Superior temporal gyrus (tissue), 1 donor: ENCODE measurements around the gene ST3GAL3.

ENCODE experiments used
- DNase-seq: peaks from one replicate; pipeline ENCODE4 v3.0.0-alpha.2; 2016; ENCODE audit errors: extremely low spot score

Gene ST3GAL3

DNA sequence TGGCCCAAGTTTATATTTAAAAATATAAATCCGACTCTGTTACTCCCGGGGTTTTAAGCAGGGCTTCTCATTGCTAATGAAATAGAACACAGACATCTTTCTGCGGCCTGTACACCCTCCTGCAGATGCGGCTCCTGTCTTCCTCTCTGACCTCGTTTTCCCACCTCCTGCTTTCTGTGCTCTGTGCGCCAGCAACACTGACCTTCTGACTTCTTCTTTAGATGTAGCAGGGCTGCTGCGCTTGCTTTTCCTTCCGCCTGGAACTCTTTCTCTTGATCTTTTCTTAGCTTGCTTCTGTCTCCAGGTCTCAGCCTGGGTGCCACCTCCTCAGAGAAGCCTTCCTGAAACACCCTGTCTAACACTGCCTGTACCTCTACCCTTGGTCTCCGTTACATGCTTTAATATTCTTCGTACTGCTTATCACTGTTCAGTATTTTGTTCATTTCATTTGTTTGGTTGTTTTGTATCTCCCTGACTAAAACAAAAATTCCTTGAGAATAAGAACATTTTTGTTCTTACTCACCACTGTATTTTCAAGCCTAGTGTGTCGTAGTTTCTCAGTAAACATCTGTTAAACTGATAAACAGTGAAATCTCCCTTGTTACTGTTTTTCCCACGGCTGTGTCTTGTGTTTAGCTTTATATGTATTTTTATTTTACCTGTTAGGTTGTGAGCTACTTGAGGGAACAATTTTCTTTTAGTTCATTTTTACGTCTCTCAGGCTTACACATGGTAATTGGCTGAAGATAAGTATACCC, 79.0 kb downstream of the ST3GAL3 start:
- no peak for DNase-seq

DNA sequence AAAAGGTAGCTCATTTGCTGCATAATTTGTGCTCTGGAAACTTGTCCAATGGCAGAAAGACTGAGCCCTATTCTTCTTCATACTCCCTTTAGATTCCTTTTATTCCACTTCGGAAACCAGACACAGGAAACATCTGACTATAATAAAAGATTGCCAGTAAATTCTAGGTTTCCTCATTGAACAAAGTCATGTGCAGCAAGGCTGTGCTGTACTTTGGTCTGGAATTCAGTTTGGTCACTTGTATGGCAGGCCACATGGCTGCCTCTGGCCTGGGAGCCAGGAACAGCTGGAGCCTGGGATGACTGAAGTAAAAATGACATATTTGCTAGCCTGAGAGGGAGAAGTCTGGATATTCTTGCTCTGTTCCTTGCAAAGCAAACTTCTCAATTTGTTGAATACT, 79.6 kb downstream of the ST3GAL3 start:
- DNase-seq = no peak

DNA sequence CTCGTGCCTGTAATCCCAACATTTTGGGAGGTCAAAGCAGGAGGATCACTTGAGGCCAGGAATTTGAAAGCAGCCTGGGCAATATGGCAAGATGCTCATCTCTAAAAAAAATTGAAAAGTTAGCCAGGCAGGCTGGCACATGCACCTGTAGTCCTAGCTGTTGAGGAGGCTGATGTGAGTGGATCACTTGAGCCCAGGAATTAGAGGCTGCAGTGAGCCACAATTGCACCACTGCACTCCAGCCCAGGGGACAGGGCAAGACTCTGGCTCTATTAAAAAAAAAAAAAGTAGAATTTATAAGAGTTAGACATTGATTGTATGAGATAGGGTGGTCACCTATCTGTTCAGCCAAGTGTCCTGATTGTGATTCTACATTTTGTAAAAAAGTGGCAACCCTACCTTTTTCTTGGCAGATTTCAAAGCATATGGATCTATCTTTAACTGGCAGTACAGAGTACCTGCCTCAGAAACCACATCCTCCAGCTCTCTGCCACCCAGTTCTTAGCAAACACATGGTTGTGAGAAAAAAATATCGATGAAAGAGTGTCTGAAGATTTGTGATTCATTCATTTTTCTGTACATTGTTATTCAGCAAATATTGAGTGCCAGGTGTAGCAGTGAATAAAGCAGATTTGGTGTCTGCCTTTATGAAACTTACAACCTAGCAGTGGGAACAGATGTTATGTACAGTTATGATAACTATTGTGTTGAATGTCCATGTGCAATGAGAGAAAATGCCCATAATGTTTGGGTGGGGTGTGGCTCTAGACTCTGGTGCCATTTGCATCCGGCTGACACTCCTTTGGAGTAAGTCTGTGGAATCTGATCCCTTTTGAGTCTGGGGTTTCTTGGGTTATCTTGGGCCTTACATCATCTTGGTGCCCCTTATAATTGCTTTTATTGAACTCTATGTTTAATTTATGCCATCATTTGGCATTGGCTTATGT, 82.5 kb downstream of the ST3GAL3 start:
- DNase-seq = no peak

DNA sequence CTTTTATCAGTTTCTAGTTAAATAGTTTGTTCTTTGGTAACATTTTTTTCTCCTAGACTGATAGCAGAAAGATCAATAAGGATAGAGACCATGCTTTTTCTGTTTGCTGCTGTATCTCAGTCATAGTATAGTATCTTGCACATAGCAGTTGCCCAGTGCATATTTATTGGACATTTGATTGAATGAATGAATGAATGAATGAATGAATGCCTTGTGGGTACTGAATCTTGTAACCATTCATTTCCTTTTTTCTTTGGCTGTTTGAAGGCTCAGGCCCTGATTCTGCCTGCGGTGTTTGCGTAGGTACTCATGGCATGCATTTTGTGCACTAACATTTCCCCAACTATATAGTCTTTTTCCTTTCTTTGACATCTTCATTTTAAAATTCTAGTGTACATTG, 83.9 kb downstream of the ST3GAL3 start:
- no peak for DNase-seq

DNA sequence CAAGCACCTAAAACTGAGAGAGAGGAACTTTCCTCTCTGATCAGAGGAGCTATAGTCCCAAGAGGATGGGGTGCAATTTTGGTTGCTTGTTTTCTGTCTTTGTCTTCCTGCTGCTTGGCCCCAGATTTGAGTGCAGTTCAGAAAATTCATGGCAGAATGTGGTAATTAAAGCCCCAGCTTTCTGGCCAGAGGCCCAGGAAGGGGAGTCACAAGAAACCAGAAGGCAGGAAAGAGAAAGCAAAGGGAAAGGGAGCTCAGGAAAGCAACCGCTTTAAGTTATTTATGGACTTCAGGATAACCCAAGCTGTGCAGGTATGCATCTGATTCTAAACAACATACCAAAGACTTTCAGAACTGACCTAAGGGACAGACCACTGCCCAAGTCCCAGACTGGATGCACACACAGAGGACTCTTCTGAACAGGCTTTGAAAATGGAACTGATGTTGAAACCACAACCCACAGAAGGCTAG, 88.8 kb downstream of the ST3GAL3 start:
- peak; percentile 18 for DNase-seq

DNA sequence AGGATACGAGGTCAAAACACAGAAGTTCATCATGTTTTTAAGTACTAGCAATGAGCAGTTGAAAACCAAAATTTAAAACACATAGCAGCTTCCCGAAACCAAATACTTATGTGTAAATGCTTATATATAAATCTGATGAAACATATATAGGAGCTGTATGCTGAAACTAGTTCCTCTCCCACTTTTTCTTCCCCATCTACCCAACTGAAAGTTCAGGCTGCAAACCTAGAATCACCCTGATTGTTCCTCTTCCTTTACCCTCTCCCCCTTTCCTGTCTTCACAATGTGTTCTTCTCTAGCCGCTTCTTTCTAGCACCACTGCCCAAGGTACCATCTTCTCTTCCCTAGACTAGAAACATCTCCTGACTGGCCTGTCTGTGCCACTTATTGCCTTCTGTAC, 90.6 kb downstream of the ST3GAL3 start:
- no peak for DNase-seq

DNA sequence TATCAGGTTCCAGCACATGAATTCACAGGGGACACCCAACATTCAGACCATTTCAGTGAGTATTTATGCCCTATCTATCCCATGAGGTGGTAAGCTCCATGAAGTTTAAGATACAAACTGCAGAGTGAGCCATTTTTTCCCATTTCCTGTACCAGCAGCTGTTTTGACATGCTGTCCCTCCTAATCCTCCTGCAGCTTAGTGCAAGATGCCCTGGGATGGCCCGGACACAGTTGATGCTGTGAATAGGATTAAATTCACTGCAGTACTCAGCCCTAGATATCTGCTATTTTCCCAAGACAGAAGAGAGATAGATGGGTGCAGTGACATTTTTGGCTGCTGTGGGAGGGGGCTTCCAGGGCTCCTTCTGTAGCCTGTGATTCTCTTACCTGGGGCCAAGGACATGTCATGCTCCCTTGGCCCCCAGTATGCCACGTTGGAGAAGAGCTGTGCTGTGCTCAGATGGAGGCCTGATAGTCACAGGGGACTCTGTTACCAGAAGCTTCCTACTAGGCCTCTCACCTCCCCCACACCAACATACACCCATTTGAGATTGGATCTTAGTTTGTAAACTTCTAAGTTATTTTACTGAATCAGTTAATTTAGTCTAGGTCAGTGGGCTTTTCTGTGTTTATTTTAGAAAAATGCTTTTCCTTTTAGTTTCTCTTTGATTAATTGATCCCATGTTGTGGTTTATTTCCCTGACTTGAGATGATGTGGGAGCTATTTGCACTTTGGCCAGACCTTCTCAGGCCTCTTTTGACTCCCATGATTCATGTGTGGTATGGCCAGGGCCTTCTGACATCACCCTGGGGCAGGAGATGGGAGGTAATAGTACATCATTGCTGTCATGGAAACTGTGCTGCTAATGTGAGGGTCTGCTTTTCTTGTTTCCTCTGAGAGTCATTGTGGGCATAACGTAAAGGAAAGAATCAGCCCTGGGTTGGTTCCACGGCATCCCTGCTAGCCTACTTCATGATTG, 92.6 kb downstream of the ST3GAL3 start:
- no peak for DNase-seq

DNA sequence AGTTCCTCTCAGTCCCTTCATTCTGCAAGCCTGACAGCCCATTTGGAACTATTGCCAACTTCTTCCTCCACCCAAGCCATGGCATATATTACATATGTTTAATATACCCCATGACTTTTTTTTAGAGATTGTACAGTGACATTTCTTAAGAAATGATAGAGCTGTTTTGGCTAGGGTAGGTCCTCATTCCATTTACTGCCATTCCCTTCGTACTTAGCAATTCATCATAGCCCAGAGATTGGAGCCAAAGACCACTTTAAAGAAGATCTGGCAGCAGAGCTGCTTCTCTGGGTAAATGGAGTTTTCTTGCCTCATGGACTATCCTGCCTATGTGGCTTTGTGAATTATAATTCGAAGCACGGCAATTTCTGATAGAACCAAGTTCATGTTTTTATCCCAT, 93.4 kb downstream of the ST3GAL3 start:
- DNase-seq = no peak

DNA sequence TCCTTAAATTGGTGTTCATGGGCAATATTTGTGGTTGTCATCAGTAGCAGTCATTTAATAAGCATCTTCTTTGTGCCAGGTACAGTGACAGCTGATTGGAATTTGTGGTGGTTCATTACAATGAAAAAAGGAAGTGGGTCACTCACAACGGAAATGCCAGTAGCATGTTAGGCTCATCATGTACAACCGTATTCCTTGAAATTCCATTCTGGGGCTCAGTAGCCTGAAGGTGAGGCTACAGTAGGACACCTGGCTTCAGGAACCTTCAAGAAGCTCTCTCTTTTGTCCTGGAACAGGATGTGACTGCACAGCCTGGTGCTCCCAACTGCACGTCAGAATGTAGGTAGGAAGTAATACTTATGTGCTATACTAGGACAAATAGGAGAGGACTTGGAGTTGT, 93.9 kb downstream of the ST3GAL3 start:
- no peak for DNase-seq

DNA sequence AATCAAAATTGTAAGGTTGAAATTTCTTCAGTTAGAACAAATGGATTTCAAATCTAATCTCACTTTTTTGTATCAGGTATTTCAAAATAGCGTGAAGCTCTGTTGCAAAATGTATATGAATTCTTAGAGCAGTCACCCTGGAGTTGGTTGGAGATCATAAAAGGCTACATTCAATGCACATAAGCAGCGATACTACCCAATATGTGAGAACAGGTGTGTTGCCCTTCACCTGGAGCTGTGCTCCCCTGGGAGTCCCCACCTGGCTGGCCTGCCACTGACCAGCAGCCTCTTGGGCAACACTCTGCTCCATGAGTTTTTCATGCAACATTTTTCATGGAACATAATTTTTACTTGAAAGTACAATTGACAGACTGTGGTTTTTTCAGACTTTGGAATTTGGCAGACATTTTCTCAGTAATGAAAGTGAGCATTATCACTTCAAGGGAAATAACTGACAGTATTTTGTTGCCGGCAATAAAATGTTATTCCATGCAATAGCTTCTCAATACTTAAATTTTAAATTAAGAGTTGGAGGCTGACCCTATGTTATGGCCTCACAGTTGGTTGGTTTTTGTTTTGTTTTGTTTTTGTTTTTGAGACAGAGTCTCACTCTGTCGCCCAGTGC, 95.1 kb downstream of the ST3GAL3 start:
- DNase-seq = no peak

DNA sequence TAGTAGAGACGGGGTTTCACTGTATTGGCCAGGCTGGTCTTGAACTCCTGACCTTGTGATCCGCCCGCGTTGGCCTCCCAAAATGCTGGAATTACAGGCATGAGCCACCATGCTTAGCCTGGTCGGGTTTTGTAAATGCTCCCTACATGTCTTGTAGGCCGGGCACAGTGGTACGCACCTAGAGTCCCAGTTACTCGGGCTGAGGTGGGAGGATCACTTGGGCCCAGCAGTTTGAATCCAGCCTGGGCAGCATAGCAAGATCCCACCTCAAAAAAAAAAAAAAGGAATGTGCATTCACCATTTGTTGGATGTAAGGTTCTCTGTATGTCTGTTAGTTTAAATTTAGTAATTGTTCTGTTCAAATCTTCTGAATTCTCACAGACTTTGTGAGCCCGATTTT, 95.8 kb downstream of the ST3GAL3 start:
- no peak for DNase-seq

DNA sequence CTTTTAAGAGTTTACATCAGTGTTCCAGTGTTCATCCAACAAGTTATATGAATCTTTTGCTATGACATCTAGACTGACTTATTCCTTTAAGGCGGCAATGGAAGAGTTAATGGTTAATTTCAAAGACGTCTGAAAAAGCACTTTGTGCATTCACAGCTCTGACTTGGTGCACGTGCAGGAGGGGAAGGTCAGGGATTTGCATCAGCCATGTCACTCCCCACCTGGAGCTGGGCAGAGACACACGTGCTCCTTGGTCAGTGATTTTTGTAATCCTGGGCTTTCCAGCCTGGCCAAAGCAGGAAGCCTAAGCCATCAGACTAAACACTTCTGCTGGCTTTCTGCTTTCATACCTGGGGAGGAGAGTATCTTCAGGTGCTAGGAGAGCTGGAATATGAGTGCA, 96.3 kb downstream of the ST3GAL3 start:
- DNase-seq = no peak

DNA sequence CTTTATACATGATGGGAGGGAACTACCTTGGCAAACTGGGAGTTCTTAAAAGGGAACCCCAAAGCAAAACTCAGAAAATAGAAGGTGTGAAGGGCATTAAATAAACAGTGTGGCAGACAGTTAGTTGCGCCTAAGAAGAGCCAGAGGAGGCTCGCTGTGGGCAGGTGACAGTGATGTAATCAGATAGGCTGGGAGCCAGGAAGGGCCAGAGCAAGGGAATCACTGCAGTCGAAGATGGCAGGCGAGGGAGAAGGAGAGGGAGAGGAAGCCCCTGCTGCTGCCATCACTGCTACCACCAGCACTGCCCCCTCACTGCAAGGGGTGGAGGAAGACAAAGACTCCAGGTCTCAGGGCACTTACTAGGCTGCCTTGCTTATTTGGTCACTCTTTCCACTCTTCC, 97.2 kb downstream of the ST3GAL3 start:
- no peak for DNase-seq

DNA sequence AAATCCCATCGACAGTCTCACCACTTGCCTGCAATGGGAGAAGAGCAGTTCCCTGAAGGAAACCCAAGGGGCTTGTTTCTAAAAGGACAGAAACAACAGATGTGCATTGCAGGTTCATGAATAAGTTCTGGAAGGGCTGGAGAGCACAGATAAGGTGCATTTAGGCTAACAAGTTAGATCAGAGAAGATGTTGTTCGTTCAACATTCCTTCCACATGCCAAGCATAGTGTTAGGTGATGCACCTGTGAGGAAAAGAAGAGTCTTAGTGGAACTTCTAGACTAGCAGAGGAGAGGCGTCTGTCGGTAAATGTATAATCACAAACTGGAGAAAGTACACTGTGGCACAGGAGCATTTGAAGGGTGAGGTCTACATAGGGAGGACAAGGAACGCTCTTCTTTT, 98.0 kb downstream of the ST3GAL3 start:
- no peak for DNase-seq

DNA sequence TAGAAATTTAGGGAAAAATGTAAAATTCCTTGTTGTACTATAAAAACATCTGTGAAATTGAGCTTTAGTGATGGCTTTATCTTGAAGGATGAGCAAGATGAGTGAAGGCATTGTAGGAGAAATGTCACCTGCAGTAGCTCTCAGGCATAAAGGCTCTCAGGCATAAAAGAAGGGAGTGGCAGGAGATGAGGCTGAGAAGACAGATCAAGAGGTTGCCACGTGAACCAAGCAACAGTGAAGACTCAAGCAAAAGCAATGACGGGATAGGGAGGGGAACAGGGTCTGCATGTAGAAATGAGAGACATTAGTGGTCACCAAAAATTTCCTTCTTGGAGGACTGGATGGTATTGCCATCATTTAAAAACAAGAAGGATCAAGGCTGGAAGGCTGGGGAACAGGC, 98.8 kb downstream of the ST3GAL3 start:
- DNase-seq = no peak

DNA sequence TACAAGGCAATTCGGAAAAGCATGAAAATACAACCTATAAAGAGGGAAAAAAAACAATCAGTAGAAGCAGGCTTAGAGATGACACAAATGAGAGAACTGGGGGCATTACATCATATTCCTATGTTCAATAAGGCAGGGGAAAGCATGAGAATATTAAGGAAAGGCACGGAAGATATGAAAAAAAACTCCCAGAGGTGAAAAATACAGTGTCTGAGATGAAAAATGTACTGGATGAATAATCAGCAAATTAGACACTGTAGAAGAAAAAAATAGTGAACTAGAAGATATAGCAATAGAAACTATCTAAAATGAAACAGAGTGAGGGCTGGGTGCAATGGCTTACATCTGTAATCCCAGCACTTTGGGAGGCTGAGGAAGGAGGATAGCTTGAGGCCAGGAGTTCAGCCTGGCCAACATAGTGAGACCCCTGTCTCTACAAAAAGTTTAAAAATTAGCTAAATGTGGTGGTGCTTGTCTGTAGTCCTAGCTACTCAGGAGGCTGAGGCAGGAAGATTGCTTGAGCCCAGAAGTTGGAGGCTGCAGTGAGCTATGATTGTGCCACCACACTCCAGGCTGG, 101.8 kb downstream of the ST3GAL3 start:
- no peak for DNase-seq

DNA sequence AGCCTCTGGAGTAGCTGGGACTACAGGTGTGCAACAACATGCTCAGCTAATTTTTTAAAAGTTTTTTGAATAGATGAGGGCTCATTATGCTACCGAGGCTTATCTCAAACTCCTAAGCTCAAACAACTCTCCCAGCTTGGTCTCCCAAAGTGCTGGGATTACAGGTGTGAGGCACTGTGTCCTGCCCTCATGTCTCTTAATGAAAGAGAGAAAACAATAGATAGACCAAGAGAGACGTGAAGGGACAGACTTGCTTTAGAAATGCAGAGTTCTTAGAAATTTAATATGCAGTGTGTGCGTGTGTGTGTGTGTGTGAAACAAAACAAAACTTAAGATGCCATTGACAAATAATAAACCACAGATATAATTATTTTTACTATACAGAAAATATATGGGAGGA, 105.2 kb downstream of the ST3GAL3 start:
- no peak for DNase-seq

DNA sequence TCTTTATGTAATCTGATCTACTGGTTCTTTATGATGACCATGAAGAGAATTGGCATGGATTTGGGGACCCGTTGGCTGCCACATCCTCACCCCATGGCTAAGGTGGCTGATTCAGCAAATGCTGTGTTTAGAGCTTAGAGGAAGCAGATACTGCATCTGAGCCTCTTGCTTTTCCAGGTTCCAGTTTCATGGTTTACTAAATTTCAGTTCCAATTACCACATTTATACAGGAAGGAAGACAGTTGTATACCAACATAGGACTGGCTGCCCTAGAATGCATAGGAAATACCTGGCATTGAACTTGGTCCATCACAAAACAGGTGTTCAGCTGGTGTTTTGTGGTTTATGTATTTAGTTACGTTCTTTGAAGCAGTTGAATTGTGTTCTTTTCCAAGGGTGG, 107.1 kb downstream of the ST3GAL3 start:
- DNase-seq = no peak

DNA sequence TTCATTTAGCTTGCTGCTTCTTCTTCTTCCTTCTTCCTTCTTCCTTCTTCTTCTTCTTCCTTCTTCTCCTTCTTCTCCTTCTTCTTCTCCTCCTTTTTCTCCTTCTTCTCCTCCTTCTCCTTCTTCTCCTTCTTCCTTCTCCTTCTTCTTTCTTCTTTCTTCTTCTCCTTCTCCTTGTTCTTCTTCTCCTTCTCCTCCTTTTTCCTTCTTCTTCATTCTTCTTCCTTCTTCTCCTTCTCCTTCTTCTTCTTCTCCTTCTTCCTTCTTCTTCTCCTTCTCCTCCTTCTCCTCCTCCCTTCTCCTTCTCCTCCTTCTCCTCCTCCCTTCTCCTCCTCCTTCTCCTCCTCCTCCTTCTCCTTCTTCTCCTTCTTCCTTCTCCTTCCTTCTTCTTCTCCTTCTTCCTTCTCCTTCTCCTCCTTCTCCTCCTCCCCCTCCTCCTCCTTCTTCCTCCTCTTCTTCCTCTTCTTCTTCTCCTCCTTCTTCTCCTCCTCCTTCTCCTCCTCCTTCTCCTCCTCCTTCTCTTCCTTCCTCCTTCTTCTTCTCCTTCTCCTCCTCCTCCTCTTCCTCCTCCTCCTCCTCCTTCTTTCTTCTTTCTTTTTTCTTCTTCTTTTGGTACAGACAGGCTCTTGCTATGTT, 110.1 kb downstream of the ST3GAL3 start:
- DNase-seq = no peak

DNA sequence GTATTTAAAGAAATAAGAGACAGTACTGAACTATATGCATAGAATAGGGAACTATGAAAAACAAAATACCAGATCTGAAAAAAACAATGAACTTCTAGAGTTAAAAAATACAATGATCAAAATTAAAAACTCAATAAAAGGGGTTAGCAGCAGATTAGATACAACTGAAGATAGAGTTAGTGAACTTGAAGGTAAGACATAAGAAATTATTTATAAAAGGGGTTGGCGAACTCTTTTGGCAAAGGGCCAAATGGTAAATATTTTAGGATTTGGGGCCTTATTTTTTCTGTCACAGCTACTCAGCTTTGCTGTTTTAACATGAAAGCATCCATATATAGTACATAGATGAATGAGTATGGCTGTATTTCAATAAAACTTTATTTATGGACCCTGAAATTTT, 111.4 kb downstream of the ST3GAL3 start:
- peak; percentile 4 for DNase-seq
